Transverse colon (tissue), 3 donors: ENCODE data around the gene PIGB.

Experiments
- EP300 ChIP-seq: sonication (generic); formaldehyde crosslinking; IDR thresholded peaks from one replicate; pipeline ENCODE4 v1.6.1; 2017; ENCODE audit warnings: antibody characterized with exemption, low read depth
- POLR2A ChIP-seq: fragments of 450-650 bp; IDR thresholded peaks from one replicate; pipeline ENCODE4 v1.6.1; 2016; ENCODE audit warnings: antibody characterized with exemption, mild to moderate bottlenecking, moderate library complexity
- TF ChIP-seq, protein P1 (sequence below), 5 experiments: fragments of 200-600 bp in 3 of 5; fragments of 450-650 bp in 2 of 5; sonication (generic) in 3 of 5; IDR thresholded peaks; 1 replicate in 2 of 5; 2 replicates in 3 of 5; pipeline ENCODE4 v1.5.1; 2016 to 2017; ENCODE audit warnings: antibody characterized with exemption in 5 of 5, inconsistent platforms in 3 of 5, mild to moderate bottlenecking in 2 of 5, moderate library complexity in 1 of 5

GRCh38 chr15:55289746-55290527, 29.1 kb upstream of the PIGB start, which contains the start of gene RAB27A:
- TF ChIP-seq, protein P1, sequence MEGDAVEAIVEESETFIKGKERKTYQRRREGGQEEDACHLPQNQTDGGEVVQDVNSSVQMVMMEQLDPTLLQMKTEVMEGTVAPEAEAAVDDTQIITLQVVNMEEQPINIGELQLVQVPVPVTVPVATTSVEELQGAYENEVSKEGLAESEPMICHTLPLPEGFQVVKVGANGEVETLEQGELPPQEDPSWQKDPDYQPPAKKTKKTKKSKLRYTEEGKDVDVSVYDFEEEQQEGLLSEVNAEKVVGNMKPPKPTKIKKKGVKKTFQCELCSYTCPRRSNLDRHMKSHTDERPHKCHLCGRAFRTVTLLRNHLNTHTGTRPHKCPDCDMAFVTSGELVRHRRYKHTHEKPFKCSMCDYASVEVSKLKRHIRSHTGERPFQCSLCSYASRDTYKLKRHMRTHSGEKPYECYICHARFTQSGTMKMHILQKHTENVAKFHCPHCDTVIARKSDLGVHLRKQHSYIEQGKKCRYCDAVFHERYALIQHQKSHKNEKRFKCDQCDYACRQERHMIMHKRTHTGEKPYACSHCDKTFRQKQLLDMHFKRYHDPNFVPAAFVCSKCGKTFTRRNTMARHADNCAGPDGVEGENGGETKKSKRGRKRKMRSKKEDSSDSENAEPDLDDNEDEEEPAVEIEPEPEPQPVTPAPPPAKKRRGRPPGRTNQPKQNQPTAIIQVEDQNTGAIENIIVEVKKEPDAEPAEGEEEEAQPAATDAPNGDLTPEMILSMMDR (IDR thresholded peaks at IDR 0.05) = no peak
- TF ChIP-seq EP300 (peak; percentile 13), POLR2A (peak; percentile 70)
